Vagina (tissue), 2 donors: ENCODE measurements around the gene EPC1.
"Not testable (repeated sequence)": the region's sequence is repeated elsewhere in the genome, so short reads cannot be mapped to it uniquely, and the experiment has no call there.

ENCODE experiments used
- POLR2A ChIP-seq, 2 donors: fragments of 450-650 bp; IDR thresholded peaks; one replicate each; pipeline ENCODE4 v1.6.1; 2017; ENCODE audit warnings: antibody characterized with exemption in 2 of 2, mild to moderate bottlenecking in 2 of 2, moderate library complexity in 2 of 2
- POLR2AphosphoS5 ChIP-seq, 2 donors: sonication (generic); formaldehyde crosslinking; IDR thresholded peaks; one replicate each; pipeline ENCODE4 v1.9.0; 2017; ENCODE audit warnings: antibody characterized with exemption in 2 of 2, mild to moderate bottlenecking in 2 of 2, low read depth in 1 of 2; ENCODE audit not compliant: insufficient read depth in 1 of 2

DNA sequence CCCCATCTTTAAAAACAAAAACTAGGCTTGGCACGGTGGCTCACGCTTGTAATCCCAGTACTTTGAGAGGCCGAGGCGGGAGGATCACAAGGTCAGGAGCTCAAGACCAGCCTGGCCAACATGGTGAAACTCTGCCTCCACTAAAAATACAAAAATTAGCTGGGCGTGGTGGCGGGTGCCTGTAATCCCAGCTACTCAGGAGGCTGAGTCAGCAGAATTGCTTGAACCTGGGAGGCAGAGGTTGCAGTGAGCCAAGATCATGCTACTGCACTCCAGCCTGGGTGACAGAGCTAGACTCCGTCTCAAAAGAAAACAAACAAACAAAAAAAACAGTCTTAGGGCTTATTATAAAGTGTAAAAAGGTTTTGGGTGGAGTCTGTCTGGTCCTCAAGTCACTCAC is 117.2 kb downstream of the EPC1 start:
- not testable (repeated sequence) for TF ChIP-seq POLR2A (IDR thresholded peaks at IDR 0.05); POLR2AphosphoS5 (IDR thresholded peaks at IDR 0.05; ENCODE audit: insufficient read depth in 1 of 2, low read depth in 1 of 2)
